NCI-H1105 treated with DMSO at 0.1 percent for 48 hours (cell line): ENCODE measurements around the gene ANKRD6.
A peak's percentile ranks its signal among the peaks of the same experiment; 100 is the strongest.
"Not testable (repeated sequence)": the region's sequence is repeated elsewhere in the genome, so short reads cannot be mapped to it uniquely, and the experiment has no call there.

Experiments used
- DNase-seq: peaks from one replicate; lab custom pipeline; 2025; lab: John Stamatoyannopoulos, UW

The ANKRD6 gene

GRCh38 chr6:89602166-89602565, 169.2 kb downstream of the ANKRD6 start:
- DNase-seq = no peak

DNA sequence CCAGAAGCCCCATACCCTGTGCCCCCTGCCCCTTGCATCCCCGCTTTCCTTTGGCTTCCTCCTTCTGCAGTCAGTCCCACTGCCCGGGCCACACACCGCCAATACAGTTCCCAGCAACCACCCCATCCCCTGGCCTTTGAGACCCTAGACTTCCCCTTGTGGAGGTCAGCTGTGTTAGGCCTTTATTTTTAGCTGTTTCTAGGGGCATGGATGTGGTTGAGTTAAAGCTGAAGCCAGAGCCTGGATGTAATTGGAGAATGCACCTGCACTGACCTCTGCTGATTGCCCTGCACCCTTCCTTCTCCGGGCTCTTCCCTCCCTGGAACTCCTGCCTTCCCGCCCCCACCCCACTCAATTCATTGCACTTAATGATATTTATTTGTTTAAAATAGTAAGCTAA, 171.7 kb downstream of the ANKRD6 start:
- DNase-seq = no peak

- DNase-seq = peak; percentile 11
Measured at GRCh38 chr6:89605861-89606260, 172.9 kb downstream of the ANKRD6 start.

DNA sequence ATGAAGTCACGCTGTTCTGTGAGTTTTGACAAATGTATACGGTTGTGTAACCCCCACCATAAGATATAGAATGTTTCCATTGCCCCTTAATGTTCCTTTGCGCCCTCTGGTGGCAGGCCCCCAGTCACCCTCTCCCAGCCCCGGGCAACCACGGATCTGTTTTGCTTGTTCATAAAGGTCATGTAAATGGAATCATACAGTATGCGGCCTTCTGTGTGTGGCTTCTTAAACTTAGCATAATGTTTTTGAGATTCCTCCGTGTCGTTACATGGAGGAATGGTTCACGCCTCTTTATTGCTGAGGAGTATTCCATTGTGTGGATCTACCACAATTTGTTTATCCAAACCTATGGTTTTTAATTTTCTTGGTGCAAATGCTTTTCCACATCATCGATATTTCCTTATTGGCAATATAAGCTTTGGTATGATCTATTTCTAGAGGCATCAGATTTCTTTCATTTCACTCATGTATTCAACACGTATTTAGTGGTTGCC, 177.2 kb downstream of the ANKRD6 start:
- DNase-seq = peak; percentile 12

DNA sequence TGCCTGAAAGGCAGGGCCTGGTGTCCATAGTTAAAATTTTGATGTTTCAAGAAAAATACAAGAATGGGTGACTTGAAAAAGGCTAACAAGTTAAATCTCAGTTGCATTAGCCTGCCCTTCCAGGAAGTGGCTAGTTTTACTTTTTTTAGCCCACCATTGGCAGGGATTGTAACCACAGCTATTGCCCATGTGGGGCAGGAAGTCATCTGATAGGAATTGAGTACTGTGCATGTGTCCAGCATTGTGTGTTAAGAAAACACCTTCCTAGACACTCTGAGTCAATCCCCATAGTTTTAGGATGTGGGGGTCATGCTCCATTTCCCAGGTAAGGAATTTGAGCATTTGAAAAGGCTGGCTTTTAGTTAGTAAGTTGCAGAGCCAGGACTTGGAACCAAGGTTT, 178.7 kb downstream of the ANKRD6 start:
- DNase-seq = no peak

GRCh38 chr6:89612121-89612520, 179.2 kb downstream of the ANKRD6 start:
- DNase-seq = no peak

- no peak for DNase-seq
Measured at GRCh38 chr6:89613790-89614189, 180.8 kb downstream of the ANKRD6 start.

DNA sequence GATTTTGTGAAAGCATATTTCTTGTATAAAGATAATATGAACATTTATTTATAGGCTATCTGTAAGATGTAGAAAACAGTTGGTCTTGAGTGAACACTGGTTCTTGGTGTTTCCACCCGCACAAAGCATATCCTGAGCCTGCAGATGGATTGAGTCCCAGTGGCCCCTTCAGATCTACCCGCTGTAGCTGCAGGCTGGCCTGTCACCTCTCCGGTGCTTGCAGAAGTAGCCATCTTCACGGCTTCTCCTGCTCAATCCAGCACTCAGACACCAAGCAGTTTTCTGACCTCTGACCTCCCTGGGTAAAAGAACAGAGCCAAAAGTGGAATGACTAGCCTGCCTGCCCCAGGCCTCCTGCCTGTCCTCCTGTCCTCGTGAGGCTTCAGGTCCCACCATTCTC, 182.9 kb downstream of the ANKRD6 start:
- DNase-seq = no peak

DNA sequence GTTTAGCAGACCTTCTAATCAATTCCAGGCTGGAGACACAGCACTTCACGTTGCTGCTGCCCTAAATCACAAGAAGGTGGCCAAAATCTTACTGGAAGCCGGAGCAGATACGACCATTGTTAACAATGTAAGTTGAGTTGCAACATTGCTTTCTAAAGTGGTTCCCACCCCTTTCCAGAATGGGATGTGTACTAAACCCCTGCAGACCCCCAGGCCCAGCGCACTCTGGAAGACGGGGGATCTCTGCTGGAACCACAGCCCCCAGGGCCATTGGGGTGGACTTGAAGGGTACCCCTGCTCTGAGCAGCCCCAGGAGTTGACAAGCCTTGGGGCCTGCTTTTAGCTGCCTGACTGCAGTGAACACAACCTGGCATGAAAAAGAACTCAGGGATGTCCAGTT, 183.6 kb downstream of the ANKRD6 start:
- no peak for DNase-seq

DNA sequence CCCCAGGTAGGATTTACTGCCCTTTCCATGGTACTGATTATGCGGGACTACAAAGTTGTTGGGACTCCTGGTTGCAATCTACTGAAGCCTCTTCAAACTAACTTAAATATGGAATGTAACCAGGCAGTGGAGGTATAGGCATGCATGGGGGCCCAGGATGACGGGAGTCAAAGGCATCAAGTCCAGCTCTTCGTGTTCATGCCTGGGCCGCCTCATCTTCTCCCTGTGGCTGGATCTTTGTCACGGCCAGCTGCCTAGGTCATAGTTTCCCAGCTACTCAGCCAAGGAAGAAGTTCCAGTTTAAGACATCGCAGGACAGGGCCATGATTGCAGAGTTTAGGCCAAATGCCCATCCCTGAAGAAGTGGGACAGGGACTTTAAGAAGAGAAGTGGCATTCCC, 185.1 kb downstream of the ANKRD6 start:
- no peak for DNase-seq

DNA sequence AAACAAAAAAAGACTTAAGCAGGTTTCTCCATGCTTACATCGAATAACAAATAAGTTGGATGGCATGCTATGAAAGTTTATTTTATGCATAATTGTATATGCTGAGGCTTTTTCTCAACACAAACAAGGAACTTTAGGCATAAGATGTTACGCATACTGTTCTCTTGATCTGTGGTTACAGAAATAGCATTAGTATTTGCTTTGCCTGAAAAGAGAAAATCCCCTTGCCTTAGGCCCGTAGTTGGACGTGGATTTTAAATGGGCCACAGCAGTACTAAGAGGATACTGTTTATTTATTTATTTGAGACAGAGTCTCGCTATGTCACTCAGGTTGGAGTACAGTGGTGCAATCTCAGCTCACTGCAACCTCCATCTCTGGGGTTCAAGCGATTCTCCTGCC, 186.6 kb downstream of the ANKRD6 start:
- no peak for DNase-seq

DNA sequence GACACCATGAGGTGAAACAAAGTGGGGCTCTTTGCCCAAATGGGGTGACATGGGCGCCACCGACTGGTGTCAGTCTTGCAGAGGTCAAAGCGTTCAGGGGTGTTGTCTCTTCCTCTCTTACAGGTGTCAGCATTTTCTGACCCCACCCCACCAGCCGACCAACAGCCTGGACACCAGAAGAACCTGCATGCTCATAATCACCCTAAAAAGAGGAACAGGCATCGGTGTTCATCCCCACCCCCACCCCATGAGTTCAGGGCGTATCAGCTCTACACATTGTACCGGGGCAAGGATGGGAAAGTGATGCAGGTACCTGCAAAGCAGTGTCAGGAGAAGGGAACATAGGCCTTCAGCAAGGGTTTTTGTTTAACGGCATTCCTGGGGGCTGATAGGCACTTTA, 190.8 kb downstream of the ANKRD6 start:
- DNase-seq = no peak

- no peak for DNase-seq
Measured at GRCh38 chr6:89630488-89630887, 197.5 kb downstream of the ANKRD6 start.

- DNase-seq = not testable (repeated sequence)
Measured at GRCh38 chr6:89636412-89636811, 203.5 kb downstream of the ANKRD6 start.

GRCh38 chr6:89637960-89638319, 205.0 kb downstream of the ANKRD6 start:
- DNase-seq = no peak

DNA sequence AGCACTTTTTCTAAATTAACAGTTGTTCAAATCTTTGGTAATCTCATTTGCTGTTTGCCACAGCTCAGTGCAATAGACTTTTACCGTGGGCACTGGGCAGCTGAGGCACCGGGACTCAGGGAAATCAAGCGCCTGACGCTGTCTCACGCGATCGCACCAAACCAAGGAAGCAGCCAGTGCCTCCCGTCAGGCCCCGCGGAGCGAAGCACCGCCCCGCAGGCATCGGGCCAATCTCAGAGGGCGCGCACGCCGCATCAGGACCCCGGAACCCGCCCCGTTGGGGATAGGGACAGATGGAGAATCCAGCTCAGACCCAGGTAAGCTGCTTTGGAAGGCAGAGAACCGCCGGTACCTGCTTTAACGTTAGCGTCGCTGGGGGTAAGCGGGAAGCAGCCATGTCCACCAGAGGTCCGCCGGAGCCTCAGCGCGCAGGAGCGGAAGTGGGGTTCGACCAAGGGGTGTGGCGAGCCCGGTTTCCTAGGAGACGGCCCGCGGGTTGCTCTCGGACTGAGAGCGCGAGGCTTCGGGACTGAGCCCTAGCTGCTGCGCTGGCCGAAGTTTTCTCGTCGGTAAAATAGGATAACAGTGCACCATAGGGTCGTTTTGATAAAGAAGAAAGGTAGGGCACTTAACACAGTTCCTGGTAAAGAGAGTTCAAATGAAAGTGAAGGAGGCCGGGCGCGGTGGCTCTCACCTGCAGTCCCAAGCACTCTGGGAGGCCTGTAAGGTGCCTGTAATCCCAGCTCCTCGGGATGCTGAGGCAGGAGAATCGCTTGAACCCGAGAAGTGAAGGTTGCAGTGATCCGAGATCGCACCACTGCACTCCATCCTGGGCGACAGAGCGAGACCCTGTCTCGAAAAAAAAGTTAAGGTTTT, 205.6 kb downstream of the ANKRD6 start, which contains the start of gene LYRM2:
Gene LYRM2 (minus strand): TSS at position 428 of the 876 bp plus-strand sequence. CDS start 31 bp downstream, at position 397.
- peak; percentile 93 for DNase-seq

- DNase-seq = no peak
Measured at GRCh38 chr6:89640804-89641203, 207.9 kb downstream of the ANKRD6 start.

GRCh38 chr6:89641581-89641980, 208.6 kb downstream of the ANKRD6 start:
- not testable (repeated sequence) for DNase-seq

- no peak for DNase-seq
Measured at GRCh38 chr6:89642956-89643355, 210.0 kb downstream of the ANKRD6 start.

DNA sequence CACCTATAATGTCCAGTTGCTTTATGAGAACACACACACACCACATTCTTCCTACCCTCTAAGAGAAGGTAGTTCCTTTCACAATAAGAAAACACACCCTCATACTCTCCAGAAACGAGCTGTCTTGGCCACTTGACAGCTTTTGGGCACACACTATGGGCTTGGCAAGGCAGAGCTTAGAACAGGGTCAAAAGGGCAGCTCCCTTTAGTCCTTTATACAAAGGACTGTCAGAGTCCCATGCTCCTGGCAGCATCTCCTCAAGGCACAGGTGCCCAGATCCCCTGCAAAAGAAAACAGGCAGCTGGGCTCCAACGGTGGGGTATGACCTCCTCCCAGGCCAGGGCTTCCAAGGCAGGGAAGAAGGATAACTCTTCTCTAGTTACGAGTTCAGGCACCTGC, 210.5 kb downstream of the ANKRD6 start:
- no peak for DNase-seq

GRCh38 chr6:89644864-89645263, 211.9 kb downstream of the ANKRD6 start:
- DNase-seq = no peak

DNA sequence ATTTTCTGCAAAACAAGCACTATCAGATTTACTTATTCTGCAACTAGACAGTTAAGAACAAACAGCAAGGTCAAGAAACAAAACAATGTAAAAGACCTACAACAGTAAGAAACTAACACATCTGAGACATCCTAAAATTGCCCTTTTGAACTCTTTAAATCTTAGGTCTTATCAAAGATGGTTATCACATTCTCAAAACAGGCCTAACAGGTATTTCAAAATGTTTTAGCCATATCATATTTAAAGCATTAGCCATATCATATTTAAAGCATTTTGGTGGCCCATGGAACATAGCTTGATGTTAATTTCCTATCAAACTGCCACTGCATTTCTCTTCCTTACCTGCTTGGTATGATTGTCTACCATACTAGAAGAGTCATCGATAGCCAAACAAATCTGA, 216.7 kb downstream of the ANKRD6 start:
- DNase-seq = no peak

GRCh38 chr6:89650579-89650978, 217.6 kb downstream of the ANKRD6 start:
- no peak for DNase-seq

- DNase-seq = no peak
Measured at GRCh38 chr6:89655122-89655521, 222.2 kb downstream of the ANKRD6 start.
